ENCODE measurements around the gene MLIP.

DNA sequence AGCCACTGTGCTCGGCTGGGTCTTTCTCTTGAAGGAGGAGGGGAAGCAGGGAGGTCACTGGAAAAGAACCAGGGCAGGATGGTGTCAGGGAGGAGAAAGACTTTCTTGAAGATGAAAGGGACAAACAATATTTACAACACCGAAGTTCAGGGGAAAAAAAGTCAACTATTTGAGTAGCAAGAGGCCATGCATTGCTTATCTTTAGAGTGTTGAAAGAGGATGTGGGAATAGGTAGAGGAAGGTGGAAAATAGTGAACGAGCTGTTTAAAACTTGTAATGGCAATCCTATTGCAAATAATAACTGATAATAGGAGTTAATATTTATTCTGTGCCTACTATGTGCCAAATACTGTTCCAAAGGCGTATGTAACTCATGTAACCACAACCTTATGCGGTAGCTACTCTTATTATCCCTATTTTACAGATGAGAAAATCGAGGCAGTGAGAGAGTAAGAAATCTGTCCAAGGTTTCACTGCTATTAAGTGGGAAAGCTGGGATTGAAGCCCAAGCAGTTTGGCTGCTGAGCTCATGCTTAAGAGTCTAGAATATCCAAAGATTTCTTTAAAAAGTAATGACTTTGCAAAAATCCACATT lies 12.7 kb upstream of the MLIP start:
- TF ChIP-seq, protein P1, sequence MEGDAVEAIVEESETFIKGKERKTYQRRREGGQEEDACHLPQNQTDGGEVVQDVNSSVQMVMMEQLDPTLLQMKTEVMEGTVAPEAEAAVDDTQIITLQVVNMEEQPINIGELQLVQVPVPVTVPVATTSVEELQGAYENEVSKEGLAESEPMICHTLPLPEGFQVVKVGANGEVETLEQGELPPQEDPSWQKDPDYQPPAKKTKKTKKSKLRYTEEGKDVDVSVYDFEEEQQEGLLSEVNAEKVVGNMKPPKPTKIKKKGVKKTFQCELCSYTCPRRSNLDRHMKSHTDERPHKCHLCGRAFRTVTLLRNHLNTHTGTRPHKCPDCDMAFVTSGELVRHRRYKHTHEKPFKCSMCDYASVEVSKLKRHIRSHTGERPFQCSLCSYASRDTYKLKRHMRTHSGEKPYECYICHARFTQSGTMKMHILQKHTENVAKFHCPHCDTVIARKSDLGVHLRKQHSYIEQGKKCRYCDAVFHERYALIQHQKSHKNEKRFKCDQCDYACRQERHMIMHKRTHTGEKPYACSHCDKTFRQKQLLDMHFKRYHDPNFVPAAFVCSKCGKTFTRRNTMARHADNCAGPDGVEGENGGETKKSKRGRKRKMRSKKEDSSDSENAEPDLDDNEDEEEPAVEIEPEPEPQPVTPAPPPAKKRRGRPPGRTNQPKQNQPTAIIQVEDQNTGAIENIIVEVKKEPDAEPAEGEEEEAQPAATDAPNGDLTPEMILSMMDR (IDR thresholded peaks at IDR 0.05): no peak
- TF ChIP-seq CREM (CRISPR knock-in tag; IDR thresholded peaks at IDR 0.05) (no peak), FOXJ3 (CRISPR knock-in tag; IDR thresholded peaks at IDR 0.05; ENCODE audit: borderline replicate concordance) (no peak), IRF2 (CRISPR knock-in tag; IDR thresholded peaks at IDR 0.05; ENCODE audit: borderline replicate concordance, low read depth) (no peak), TP53 (CRISPR knock-in tag; IDR thresholded peaks at IDR 0.05) (no peak), ATF1 (CRISPR knock-in tag; IDR thresholded peaks at IDR 0.05) (no peak), ZNF263 (CRISPR knock-in tag; IDR thresholded peaks at IDR 0.05; ENCODE audit: low read depth) (no peak)
- TF ChIP-seq, protein P2, sequence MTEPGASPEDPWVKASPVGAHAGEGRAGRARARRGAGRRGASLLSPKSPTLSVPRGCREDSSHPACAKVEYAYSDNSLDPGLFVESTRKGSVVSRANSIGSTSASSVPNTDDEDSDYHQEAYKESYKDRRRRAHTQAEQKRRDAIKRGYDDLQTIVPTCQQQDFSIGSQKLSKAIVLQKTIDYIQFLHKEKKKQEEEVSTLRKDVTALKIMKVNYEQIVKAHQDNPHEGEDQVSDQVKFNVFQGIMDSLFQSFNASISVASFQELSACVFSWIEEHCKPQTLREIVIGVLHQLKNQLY (CRISPR knock-in tag; IDR thresholded peaks at IDR 0.05): no peak
- TF ChIP-seq, protein P3, sequence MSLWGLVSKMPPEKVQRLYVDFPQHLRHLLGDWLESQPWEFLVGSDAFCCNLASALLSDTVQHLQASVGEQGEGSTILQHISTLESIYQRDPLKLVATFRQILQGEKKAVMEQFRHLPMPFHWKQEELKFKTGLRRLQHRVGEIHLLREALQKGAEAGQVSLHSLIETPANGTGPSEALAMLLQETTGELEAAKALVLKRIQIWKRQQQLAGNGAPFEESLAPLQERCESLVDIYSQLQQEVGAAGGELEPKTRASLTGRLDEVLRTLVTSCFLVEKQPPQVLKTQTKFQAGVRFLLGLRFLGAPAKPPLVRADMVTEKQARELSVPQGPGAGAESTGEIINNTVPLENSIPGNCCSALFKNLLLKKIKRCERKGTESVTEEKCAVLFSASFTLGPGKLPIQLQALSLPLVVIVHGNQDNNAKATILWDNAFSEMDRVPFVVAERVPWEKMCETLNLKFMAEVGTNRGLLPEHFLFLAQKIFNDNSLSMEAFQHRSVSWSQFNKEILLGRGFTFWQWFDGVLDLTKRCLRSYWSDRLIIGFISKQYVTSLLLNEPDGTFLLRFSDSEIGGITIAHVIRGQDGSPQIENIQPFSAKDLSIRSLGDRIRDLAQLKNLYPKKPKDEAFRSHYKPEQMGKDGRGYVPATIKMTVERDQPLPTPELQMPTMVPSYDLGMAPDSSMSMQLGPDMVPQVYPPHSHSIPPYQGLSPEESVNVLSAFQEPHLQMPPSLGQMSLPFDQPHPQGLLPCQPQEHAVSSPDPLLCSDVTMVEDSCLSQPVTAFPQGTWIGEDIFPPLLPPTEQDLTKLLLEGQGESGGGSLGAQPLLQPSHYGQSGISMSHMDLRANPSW (CRISPR knock-in tag; conservative IDR thresholded peaks at IDR 0.05; ENCODE audit: low read depth): no peak
- TF ChIP-seq, protein P4, sequence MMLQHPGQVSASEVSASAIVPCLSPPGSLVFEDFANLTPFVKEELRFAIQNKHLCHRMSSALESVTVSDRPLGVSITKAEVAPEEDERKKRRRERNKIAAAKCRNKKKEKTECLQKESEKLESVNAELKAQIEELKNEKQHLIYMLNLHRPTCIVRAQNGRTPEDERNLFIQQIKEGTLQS (CRISPR knock-in tag; conservative IDR thresholded peaks at IDR 0.05): no peak
